Nephron progenitor cell (in vitro differentiated cells): ENCODE measurements around the gene MIDN.

Experiments used
- DNase-seq: peaks from one replicate; pipeline ENCODE4 v3.0.0; 2021
- H3K27ac Mint-ChIP-seq: 2 replicates; pipeline ENCODE4 v1.8.0; 2021; ENCODE audit warnings: mild to moderate bottlenecking, moderate library complexity, mixed read lengths
- H3K27me3 Mint-ChIP-seq: 2 replicates; pipeline ENCODE4 v1.8.0; 2021; ENCODE audit warnings: mild to moderate bottlenecking, low read depth, mixed read lengths; ENCODE audit not compliant: poor library complexity
- H3K36me3 Mint-ChIP-seq: 2 replicates; pipeline ENCODE4 v1.8.0; 2021; ENCODE audit warnings: low read depth, mixed read lengths
- H3K4me1 Mint-ChIP-seq: 2 replicates; pipeline ENCODE4 v1.8.0; 2021; ENCODE audit warnings: mixed read lengths
- H3K4me3 Mint-ChIP-seq: 2 replicates; pipeline ENCODE4 v1.8.0; 2021; ENCODE audit warnings: mild to moderate bottlenecking, moderate library complexity, mixed read lengths
- H3K9me3 Mint-ChIP-seq: 2 replicates; pipeline ENCODE4 v1.8.0; 2021; ENCODE audit warnings: mild to moderate bottlenecking, moderate library complexity, mixed read lengths
- TF ChIP-seq, protein P1 (sequence below): fragments of 200-600 bp; sonication (generic); IDR thresholded peaks from 2 replicates; pipeline ENCODE4 v1.5.0; 2021; ENCODE audit warnings: antibody characterized with exemption

Gene MIDN

GRCh38 chr19:1235625-1236538, 12.5 kb upstream of the MIDN start:
- Mint-ChIP-seq H3K4me3 (peak overlapping the region; percentile 62), H3K27me3 (no peaks in the 10 kb centered on the region), H3K9me3 (no peaks in the 10 kb centered on the region), H3K36me3 (no peaks in the 10 kb centered on the region), H3K4me1 (peaks cover 29% of the 10 kb centered on the region), H3K27ac (no peak overlapping the region)
- TF ChIP-seq, protein P1, sequence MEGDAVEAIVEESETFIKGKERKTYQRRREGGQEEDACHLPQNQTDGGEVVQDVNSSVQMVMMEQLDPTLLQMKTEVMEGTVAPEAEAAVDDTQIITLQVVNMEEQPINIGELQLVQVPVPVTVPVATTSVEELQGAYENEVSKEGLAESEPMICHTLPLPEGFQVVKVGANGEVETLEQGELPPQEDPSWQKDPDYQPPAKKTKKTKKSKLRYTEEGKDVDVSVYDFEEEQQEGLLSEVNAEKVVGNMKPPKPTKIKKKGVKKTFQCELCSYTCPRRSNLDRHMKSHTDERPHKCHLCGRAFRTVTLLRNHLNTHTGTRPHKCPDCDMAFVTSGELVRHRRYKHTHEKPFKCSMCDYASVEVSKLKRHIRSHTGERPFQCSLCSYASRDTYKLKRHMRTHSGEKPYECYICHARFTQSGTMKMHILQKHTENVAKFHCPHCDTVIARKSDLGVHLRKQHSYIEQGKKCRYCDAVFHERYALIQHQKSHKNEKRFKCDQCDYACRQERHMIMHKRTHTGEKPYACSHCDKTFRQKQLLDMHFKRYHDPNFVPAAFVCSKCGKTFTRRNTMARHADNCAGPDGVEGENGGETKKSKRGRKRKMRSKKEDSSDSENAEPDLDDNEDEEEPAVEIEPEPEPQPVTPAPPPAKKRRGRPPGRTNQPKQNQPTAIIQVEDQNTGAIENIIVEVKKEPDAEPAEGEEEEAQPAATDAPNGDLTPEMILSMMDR, result no peak
- no peak for DNase-seq

DNA sequence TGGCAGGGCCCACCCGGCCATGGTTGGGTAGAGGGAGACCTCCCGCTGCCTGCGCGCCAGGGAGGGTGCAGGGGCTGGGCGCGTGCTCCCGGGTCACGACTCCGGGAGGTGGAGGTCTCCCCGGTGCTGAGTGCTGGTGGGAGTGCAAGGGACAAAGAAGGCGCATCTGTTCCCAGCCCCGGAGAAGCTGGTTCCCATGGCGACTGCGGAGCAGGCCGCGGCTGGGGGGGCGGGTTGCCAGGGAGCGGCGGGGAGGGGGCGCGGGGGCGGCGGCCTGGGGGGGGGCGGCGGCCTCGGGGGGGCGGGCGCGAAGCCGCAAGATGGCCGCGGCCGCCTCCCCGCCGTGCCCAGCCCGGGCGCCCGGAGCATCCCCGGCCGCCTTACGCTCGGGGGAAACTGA, 11.8 kb upstream of the MIDN start:
- Mint-ChIP-seq H3K27ac (no peak overlapping the region), H3K36me3 (no peaks in the 10 kb centered on the region), H3K27me3 (no peaks in the 10 kb centered on the region), H3K4me3 (peak overlapping the region; percentile 62), H3K4me1 (peaks cover 30% of the 10 kb centered on the region), H3K9me3 (no peaks in the 10 kb centered on the region)
- TF ChIP-seq, protein P1, result no peak
- DNase-seq, result peak; percentile 54

- H3K9me3 Mint-ChIP-seq, result no peaks in the 10 kb centered on the region
- peak overlapping the region; percentile 75 for H3K4me3 Mint-ChIP-seq
- TF ChIP-seq, protein P1, result no peak
- H3K27ac Mint-ChIP-seq, result no peak overlapping the region
- H3K36me3 Mint-ChIP-seq, result no peaks in the 10 kb centered on the region
- no peaks in the 10 kb centered on the region for H3K27me3 Mint-ChIP-seq
- H3K4me1 Mint-ChIP-seq, result peaks cover 26% of the 10 kb centered on the region
- DNase-seq, result peak; percentile 45
Measured at GRCh38 chr19:1237027-1237659, 11.2 kb upstream of the MIDN start.

GRCh38 chr19:1237754-1238368, 10.5 kb upstream of the MIDN start, which contains the start of gene CBARP:
CBARP (minus strand) TSS chr19:1238005; CDS start chr19:1236100, 1,905 bp downstream.
- Mint-ChIP-seq H3K4me1 (peaks cover 21% of the 10 kb centered on the region), H3K4me3 (peak within 1 kb of the TSS; percentile 82), H3K27ac (peak within 1 kb of the TSS; percentile 90), H3K9me3 (no peaks in the 10 kb centered on the region), H3K36me3 (no peaks in the 10 kb centered on the region), H3K27me3 (no peaks in the 10 kb centered on the region)
- peak; percentile 80 for DNase-seq
- TF ChIP-seq, protein P1, result no peak

- H3K9me3 Mint-ChIP-seq, result no peaks in the 10 kb centered on the region
- H3K4me1 Mint-ChIP-seq, result peaks cover 28% of the 10 kb centered on the region
- H3K36me3 Mint-ChIP-seq, result no peaks in the 10 kb centered on the region
- H3K4me3 Mint-ChIP-seq, result peak overlapping the region; percentile 82
- TF ChIP-seq, protein P1, result no peak
- no peaks in the 10 kb centered on the region for H3K27me3 Mint-ChIP-seq
- DNase-seq, result no peak
- H3K27ac Mint-ChIP-seq, result peak overlapping the region; percentile 90
Measured at GRCh38 chr19:1238369-1239303, 9.7 kb upstream of the MIDN start.
